ENCODE data around the gene GRM5.

The GRM5 gene

DNA sequence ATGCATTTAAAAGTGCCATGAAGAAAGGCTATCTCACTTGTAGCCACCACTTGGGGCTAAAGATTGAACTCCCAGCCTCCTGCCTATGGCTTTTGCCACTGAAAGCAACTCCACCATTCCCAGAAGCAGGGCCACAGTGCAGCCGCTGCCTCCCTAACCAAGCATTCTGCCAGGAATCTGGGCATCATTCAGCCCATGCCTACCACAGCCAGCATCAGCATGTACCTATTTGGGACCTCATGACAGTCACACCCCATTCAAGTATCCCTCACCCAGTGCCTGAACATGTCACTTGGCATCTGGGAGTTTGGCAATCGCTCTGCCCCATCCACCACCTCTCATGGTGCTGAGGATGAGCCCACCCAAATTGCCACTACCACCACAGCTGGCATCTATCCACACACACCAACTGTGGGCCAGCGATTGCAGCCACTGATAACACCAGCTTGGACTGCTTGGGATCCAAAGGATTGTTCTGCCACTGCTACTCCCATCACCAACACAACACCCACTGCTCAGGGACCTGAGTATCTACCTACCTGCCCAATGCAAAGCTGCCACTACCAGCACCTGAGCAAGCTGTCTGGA, 234.4 kb downstream of the GRM5 start:
- no peak overlapping the region for H3K4me3 ChIP-seq (ENCODE audit: low read depth, low read length)
- DNase-seq (ENCODE audit: low read depth) = no peak
- TF ChIP-seq CTCF (IDR thresholded peaks at IDR 0.05; ENCODE audit: low read depth, low read length, missing control alignments) = no peak

- no peak overlapping the region for H3K4me3 ChIP-seq (ENCODE audit: low read depth, low read length)
- no peak for DNase-seq (ENCODE audit: low read depth)
- TF ChIP-seq CTCF (IDR thresholded peaks at IDR 0.05; ENCODE audit: low read depth, low read length, missing control alignments) = no peak
These were observed 238.6 kb downstream of the GRM5 start for GRCh38 chr11:88827018-88827676.

GRCh38 chr11:88819616-88820015, 246.2 kb downstream of the GRM5 start:
- no peak for DNase-seq (ENCODE audit: low read depth)
- H3K4me3 ChIP-seq (ENCODE audit: low read depth, low read length) = no peak overlapping the region
- TF ChIP-seq CTCF (IDR thresholded peaks at IDR 0.05; ENCODE audit: low read depth, low read length, missing control alignments) = no peak

GRCh38 chr11:88818978-88819377, 246.8 kb downstream of the GRM5 start:
- DNase-seq (ENCODE audit: low read depth) = no peak
- no peak for TF ChIP-seq CTCF (IDR thresholded peaks at IDR 0.05; ENCODE audit: low read depth, low read length, missing control alignments)
- H3K4me3 ChIP-seq (ENCODE audit: low read depth, low read length) = no peak overlapping the region

DNA sequence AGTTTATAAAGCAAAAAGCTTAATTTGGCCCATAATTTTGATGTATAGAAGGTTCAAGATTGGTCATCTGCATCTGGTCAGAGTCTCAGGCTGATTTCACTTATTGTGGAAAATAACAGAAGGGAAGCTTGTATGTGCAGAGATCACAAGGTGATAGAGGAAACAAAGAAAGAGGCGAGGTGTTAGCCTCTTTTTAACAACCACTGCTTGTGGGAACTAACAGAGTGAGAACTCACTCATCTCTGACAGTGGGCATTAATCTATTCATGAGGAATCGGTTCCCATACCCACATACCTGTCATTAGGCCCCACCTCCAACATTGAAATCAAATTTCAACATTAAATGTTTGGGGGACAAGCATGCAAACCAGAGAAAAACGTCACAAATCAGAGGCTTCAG, 250.3 kb downstream of the GRM5 start:
- no peak for TF ChIP-seq CTCF (IDR thresholded peaks at IDR 0.05; ENCODE audit: low read depth, low read length, missing control alignments)
- H3K4me3 ChIP-seq (ENCODE audit: low read depth, low read length) = no peak overlapping the region
- DNase-seq (ENCODE audit: low read depth) = no peak

- DNase-seq (ENCODE audit: low read depth) = no peak
- H3K4me3 ChIP-seq (ENCODE audit: low read depth, low read length) = no peak overlapping the region
- no peak for TF ChIP-seq CTCF (IDR thresholded peaks at IDR 0.05; ENCODE audit: low read depth, low read length, missing control alignments)
These were observed 251.7 kb downstream of the GRM5 start for GRCh38 chr11:88814076-88814475.

Data from GM12864 (cell line).